NCI-H2107 treated with DMSO at 0.1 percent for 48 hours (cell line): ENCODE measurements around the gene SH3BP2.

Experiments used
- DNase-seq: peaks from one replicate; lab custom pipeline; 2025; ENCODE audit not compliant: unreplicated experiment; lab: John Stamatoyannopoulos, UW

SH3BP2 gene

GRCh38 chr4:2817701-2818350 is 24.9 kb downstream of the SH3BP2 start:
- no peak for DNase-seq

- no peak for DNase-seq
Measured at GRCh38 chr4:2818351-2818939, 25.6 kb downstream of the SH3BP2 start.

- no peak for DNase-seq
Measured at GRCh38 chr4:2819244-2820215, 26.6 kb downstream of the SH3BP2 start.

GRCh38 chr4:2820216-2820982 is 27.5 kb downstream of the SH3BP2 start:
- DNase-seq = peak; percentile 75

- DNase-seq = no peak
Measured at GRCh38 chr4:2822461-2823300, 29.8 kb downstream of the SH3BP2 start.

GRCh38 chr4:2823301-2823670 is 30.4 kb downstream of the SH3BP2 start:
- no peak for DNase-seq

- DNase-seq = no peak
Measured at GRCh38 chr4:2823671-2824328, 30.9 kb downstream of the SH3BP2 start.

GRCh38 chr4:2824329-2824835 is 31.5 kb downstream of the SH3BP2 start:
- DNase-seq = no peak

GRCh38 chr4:2824836-2825381 is 32.0 kb downstream of the SH3BP2 start:
- no peak for DNase-seq

- no peak for DNase-seq
Measured at GRCh38 chr4:2825740-2826139, 32.9 kb downstream of the SH3BP2 start.

GRCh38 chr4:2827071-2827873 is 34.4 kb downstream of the SH3BP2 start:
- no peak for DNase-seq

GRCh38 chr4:2827874-2828751 is 35.2 kb downstream of the SH3BP2 start:
- no peak for DNase-seq

GRCh38 chr4:2828758-2829181 is 35.9 kb downstream of the SH3BP2 start:
- no peak for DNase-seq

- DNase-seq = no peak
Measured at GRCh38 chr4:2829321-2829932, 36.5 kb downstream of the SH3BP2 start.

GRCh38 chr4:2829933-2830451 is 37.1 kb downstream of the SH3BP2 start:
- DNase-seq = no peak
